RWPE1 (cell line): ENCODE results near the gene MDGA2.
"Not testable (repeated sequence)": the region's sequence is repeated elsewhere in the genome, so short reads cannot be mapped to it uniquely, and the experiment has no call there.

Experiments used
- CTCF ChIA-PET: fragments of 350-600 bp; sonication (Branson Sonifier 250); formaldehyde crosslinking; extraction: SDS; loops from one replicate; lab custom pipeline; 2021; lab: Yijun Ruan, JAX
- POLR2A ChIA-PET: fragments of 400-600 bp; formaldehyde crosslinking; extraction: SDS; loops from one replicate; lab custom pipeline; 2020; ENCODE audit warnings: antibody characterized with exemption; ENCODE audit not compliant: low non-redundant PET; lab: Yijun Ruan, JAX
- DNase-seq: peaks from one replicate; pipeline ENCODE4 v3.0.0; 2012; ENCODE audit warnings: low spot score
- H3K27ac ChIP-seq: fragments of 450-650 bp; 2 replicates; pipeline ENCODE4 v1.5.1; 2017
- TF ChIP-seq, protein P1 (sequence below): fragments of 450-650 bp; conservative IDR thresholded peaks from 2 replicates; pipeline ENCODE4 v1.5.1; 2017; ENCODE audit warnings: low read depth, mild to moderate bottlenecking

MDGA2 gene

GRCh38 chr14:47179906-47180305 lies 495.5 kb downstream of the MDGA2 start:
- DNase-seq, result no peak
- ChIA-PET CTCF (no interaction called here), POLR2A (no interaction called here)
- no peak overlapping the region for H3K27ac ChIP-seq
- TF ChIP-seq, protein P1, sequence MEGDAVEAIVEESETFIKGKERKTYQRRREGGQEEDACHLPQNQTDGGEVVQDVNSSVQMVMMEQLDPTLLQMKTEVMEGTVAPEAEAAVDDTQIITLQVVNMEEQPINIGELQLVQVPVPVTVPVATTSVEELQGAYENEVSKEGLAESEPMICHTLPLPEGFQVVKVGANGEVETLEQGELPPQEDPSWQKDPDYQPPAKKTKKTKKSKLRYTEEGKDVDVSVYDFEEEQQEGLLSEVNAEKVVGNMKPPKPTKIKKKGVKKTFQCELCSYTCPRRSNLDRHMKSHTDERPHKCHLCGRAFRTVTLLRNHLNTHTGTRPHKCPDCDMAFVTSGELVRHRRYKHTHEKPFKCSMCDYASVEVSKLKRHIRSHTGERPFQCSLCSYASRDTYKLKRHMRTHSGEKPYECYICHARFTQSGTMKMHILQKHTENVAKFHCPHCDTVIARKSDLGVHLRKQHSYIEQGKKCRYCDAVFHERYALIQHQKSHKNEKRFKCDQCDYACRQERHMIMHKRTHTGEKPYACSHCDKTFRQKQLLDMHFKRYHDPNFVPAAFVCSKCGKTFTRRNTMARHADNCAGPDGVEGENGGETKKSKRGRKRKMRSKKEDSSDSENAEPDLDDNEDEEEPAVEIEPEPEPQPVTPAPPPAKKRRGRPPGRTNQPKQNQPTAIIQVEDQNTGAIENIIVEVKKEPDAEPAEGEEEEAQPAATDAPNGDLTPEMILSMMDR, result no peak

DNA sequence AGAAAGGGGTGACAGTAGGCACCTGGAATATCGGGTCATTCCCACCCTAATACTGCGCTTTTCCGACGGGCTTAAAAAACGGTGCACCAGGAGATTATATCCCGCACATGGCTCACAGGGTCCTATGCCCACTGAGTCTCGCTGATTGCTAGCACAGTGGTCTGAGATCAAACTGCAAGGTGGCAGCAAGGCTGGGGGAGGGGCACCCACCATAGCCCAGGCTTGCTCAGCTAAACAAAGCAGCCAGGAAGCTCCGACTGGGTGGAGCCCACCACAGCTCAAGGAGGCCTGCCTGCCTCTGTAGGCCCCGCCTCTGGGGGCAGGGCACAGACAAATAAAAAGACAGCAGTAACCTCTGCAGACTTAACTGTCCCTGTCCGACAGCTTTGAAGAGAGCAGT lies 503.5 kb downstream of the MDGA2 start:
- CTCF ChIA-PET, H3K27ac ChIP-seq, POLR2A ChIA-PET, DNase-seq: not testable (repeated sequence)

DNA sequence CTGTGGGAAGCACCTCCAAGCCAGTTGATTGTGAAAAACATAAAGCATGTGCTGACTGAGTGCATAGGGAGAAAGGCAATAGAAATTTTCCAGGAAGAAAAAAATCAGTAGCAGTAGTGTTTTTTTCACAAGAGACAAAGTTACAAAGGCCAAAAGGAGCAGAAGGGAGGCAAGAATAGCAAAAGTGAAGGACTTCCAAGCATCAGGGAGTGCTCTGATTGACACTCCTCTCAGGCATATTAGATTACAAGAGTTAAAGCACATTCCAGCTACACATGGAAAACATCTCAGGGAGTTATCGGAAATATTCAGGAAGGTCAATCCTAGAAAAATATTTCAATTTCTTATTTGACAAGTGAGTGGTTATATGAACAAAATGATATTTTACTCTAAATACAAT lies 508.0 kb downstream of the MDGA2 start:
- POLR2A ChIA-PET, result no interaction called here
- no peak for DNase-seq
- CTCF ChIA-PET, result no interaction called here
- TF ChIP-seq, protein P1, result no peak
- H3K27ac ChIP-seq, result no peak overlapping the region

GRCh38 chr14:47155395-47155794 lies 520.0 kb downstream of the MDGA2 start:
- POLR2A ChIA-PET, result no interaction called here
- no peak overlapping the region for H3K27ac ChIP-seq
- TF ChIP-seq, protein P1, result no peak
- no peak for DNase-seq
- CTCF ChIA-PET, result interaction anchor here (0.6 kb wide), 1 partner anchor 37 kb away, joined by 3 read pairs; no protein-coding TSS in a partner anchor

DNA sequence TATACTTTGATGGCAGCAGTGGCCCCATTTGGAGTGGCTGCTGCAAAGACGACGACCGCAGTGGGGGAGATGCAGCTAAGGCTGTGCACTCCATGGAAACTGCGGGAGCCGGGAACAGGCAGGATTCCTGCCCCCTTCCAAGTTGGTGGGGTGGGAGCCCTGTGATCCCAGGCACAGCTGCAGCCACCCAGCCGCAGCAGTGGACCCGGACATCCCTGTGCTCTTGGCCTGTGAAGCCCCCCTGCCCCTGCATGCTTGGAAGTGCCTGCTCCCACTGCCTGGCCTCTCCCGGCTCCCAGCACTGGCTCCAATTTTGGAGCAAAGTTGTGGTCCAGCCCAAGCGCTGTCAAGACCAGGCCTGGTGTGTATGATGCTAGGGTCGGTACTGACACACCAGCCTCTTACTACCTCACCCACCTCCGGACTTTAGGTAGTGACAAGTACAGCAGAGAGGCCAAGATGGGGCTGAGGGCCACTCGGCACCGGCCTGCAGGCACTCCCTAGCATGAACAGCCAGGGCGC lies 521.1 kb downstream of the MDGA2 start:
- ChIA-PET POLR2A (no interaction called here), CTCF (no interaction called here)
- H3K27ac ChIP-seq, result no peak overlapping the region
- no peak for DNase-seq
- TF ChIP-seq, protein P1, result no peak

DNA sequence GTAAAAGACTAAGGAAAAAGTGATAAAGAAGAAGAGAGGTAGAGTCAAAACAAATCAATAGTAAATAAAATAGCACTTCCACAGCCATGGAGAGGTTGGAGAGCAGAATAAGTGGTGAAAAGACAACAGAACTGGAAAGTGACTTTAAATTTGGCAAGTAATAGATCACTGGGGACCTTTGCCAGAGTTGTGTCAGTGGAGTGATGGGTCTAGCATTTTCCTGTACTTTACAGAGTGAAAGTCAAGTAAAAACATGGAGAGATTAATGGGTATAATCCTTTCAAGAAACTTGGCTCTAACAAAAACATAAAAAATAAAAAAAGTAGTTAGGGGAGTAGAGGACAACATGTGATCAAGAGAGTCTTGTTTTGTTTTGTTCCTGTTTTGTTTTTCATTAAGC lies 521.7 kb downstream of the MDGA2 start:
- POLR2A ChIA-PET, result no interaction called here
- CTCF ChIA-PET, result no interaction called here
- H3K27ac ChIP-seq, result no peak overlapping the region
- TF ChIP-seq, protein P1, result no peak
- DNase-seq, result no peak

DNA sequence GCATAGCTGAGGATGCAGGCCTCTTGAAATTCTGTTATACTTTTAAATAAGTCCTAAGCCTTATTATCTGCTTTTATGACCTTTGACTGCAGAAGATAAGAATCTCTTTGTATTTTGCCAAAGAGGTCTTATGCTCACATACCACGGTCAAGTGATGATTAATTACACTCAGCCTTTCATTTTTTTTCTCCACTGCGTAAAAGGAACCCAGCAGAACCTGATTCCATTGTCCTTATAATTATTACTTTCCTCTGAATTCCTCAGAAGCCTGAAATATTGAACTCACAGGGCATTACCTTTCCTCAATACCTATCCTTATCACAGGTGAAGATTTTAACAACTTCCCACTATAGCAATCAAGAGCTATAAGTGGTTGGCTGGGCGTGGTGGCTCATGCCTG lies 525.1 kb downstream of the MDGA2 start:
- CTCF ChIA-PET, result interaction anchor here (0.6 kb wide), 1 partner anchor 165 kb away, joined by 4 read pairs; no protein-coding TSS in a partner anchor
- TF ChIP-seq, protein P1, result no peak
- H3K27ac ChIP-seq, result no peak overlapping the region
- POLR2A ChIA-PET, result no interaction called here
- DNase-seq, result no peak
